Activated naive CD4-positive, alpha-beta T cell treated with anti-CD3 and anti-CD28 coated beads for 36 hours (primary cell): Measurements from ENCODE around the gene HOXC4. TPM values are rescaled to one million over a fixed set of nuclear protein-coding genes. Genes with fewer than 3 reads are reported as not detected.
A peak's percentile ranks its signal among the peaks of the same experiment; 100 is the strongest.
"Not testable (repeated sequence)": the region's sequence is repeated elsewhere in the genome, so short reads cannot be mapped to it uniquely, and the experiment has no call there.

Source experiments
- CTCF ChIA-PET: fragments of 350-600 bp; sonication (Branson Sonifier 250); formaldehyde crosslinking; loops from one replicate; lab custom pipeline; 2021; ENCODE audit warnings: antibody characterized with exemption; lab: Charles Lee
- DNase-seq: peaks from one replicate; pipeline ENCODE4 v3.0.0-alpha.2; 2020
- H3K27ac Mint-ChIP-seq: one replicate; pipeline ENCODE4 v1.8.0; 2021; ENCODE audit warnings: mild to moderate bottlenecking, mixed read lengths
- H3K27me3 Mint-ChIP-seq: one replicate; pipeline ENCODE4 v1.8.0; 2021; ENCODE audit warnings: low read depth, mixed read lengths
- H3K36me3 Mint-ChIP-seq: one replicate; pipeline ENCODE4 v1.8.0; 2021; ENCODE audit warnings: low read depth, mixed read lengths
- H3K4me1 Mint-ChIP-seq: one replicate; pipeline ENCODE4 v1.8.0; 2021; ENCODE audit warnings: low read depth, mixed read lengths
- H3K4me3 Mint-ChIP-seq: one replicate; pipeline ENCODE4 v1.8.0; 2021; ENCODE audit warnings: mild to moderate bottlenecking, moderate library complexity, mixed read lengths
- H3K9me3 Mint-ChIP-seq: one replicate; pipeline ENCODE4 v1.8.0; 2021; ENCODE audit warnings: mixed read lengths
- intact Hi-C: fragments of 100-400 bp; cut with micrococcal nuclease; formaldehyde crosslinking; loops from one replicate; pipeline ENCODE4 v1.15.1; 2023
- total RNA-seq, 2 experiments: library from RNA; stranded (reverse); gene quantifications; one replicate each; pipeline ENCODE4 v1.2.3, GENCODE V29; 2021

HOXC4 gene
- total RNA-seq, 2 experiments from 2014 or later, result 0.12 TPM; not detected in 1

- peaks cover 15% of the 10 kb centered on the region for H3K4me1 Mint-ChIP-seq
- H3K9me3 Mint-ChIP-seq, H3K27me3 Mint-ChIP-seq, H3K4me3 Mint-ChIP-seq, H3K36me3 Mint-ChIP-seq, intact Hi-C loops, DNase-seq, CTCF ChIA-PET, H3K27ac Mint-ChIP-seq: not testable (repeated sequence)
Measured at GRCh38 chr12:54077843-54078242, 24.2 kb downstream of the HOXC4 start.

- CTCF ChIA-PET, intact Hi-C loops, DNase-seq, H3K4me3 Mint-ChIP-seq, H3K9me3 Mint-ChIP-seq, H3K36me3 Mint-ChIP-seq, H3K27ac Mint-ChIP-seq, H3K27me3 Mint-ChIP-seq: not testable (repeated sequence)
- peaks cover 23% of the 10 kb centered on the region for H3K4me1 Mint-ChIP-seq
Measured at GRCh38 chr12:54079115-54079514, 25.5 kb downstream of the HOXC4 start.

- H3K4me3 Mint-ChIP-seq, H3K9me3 Mint-ChIP-seq, H3K36me3 Mint-ChIP-seq, H3K27me3 Mint-ChIP-seq, DNase-seq, H3K27ac Mint-ChIP-seq, CTCF ChIA-PET: not testable (repeated sequence)
- intact Hi-C loops, result loop anchor here (5.0 kb wide), 2 partner anchors 48 to 202 kb away; partner anchors contain the start of genes CBX5, HNRNPA1 and HOXC5
- H3K4me1 Mint-ChIP-seq, result peaks cover 23% of the 10 kb centered on the region
Measured at GRCh38 chr12:54080008-54080924, 26.6 kb downstream of the HOXC4 start.

DNA sequence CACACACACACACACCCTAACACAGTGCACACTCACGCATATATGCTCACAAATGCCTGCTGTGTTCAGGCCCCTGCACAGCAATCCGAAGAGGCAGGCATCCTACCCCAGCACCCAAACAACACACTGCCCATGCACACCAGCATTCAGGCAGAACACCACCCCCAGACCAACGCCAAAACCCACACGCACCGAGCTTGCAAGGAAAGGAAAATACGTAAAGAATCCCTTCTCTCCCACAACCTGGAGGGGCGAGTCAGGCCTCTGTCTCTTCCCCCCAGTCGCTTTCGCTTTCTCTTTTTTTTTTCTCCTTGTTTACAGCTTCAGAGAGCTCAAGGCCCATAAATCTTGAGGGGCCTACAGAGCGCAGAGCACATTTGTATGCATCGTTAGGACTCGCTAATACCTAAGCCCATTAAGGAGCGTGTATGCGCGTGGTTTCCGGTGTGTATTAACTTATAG lies 27.4 kb downstream of the HOXC4 start:
- peak; percentile 17 for DNase-seq
- peaks cover 23% of the 10 kb centered on the region for H3K4me1 Mint-ChIP-seq
- H3K27ac Mint-ChIP-seq, result peak overlapping the region; percentile 37

GRCh38 chr12:54081581-54082396 lies 28.2 kb downstream of the HOXC4 start:
- H3K9me3 Mint-ChIP-seq, H3K27me3 Mint-ChIP-seq, H3K36me3 Mint-ChIP-seq, CTCF ChIA-PET: not testable (repeated sequence)
- peak overlapping the region; percentile 10 for H3K27ac Mint-ChIP-seq
- H3K4me1 Mint-ChIP-seq, result peaks cover 23% of the 10 kb centered on the region
- DNase-seq, result peak; percentile 25
- intact Hi-C loops, result loop anchor here (5.0 kb wide), 2 partner anchors 49 to 201 kb away; partner anchors contain the start of genes CBX5, HNRNPA1 and HOXC5
- peak overlapping the region; percentile 75 for H3K4me3 Mint-ChIP-seq

More for the DNA sequence above, 27.4 kb downstream of the HOXC4 start:
- H3K27me3 Mint-ChIP-seq, H3K9me3 Mint-ChIP-seq, H3K36me3 Mint-ChIP-seq, CTCF ChIA-PET: not testable (repeated sequence)
- H3K4me3 Mint-ChIP-seq, result peak overlapping the region; percentile 75
- intact Hi-C loops, result loop anchor here (5.0 kb wide), 2 partner anchors 49 to 201 kb away; partner anchors contain the start of genes CBX5, HNRNPA1 and HOXC5

DNA sequence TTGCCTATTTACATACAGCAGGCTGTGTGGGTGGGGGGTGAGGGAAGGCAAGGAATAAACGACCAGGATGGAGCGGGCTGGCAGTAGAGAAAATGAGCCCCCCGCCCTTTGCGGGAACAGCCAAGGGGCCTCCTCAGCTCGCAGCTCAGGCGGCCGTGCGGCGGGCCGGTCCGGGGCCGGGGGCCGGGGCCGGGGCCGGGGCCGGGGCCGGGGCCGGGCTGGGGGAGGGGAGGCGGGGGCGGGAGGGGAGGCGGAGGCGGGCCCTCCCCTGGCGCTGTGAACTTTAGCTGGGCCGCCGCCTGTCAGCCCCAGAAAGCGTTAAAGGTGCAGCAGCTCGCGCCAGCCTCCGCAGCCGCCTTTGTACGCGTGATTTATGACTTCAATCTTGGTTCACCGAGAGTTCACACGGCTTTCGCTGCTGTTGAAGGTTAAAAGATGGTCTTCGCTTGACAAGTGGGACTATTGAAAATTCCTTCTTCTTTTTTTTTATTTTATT lies 28.8 kb downstream of the HOXC4 start:
- intact Hi-C loops, result loop anchor here (5.0 kb wide), 2 partner anchors 50 to 200 kb away; partner anchors contain the start of genes CBX5, HNRNPA1 and HOXC5
- no peaks in the 10 kb centered on the region for H3K27me3 Mint-ChIP-seq
- H3K36me3 Mint-ChIP-seq, result no peaks in the 10 kb centered on the region
- DNase-seq, result peak; percentile 58
- CTCF ChIA-PET, result no interaction called here
- H3K9me3 Mint-ChIP-seq, result no peaks in the 10 kb centered on the region
- H3K27ac Mint-ChIP-seq, result peak overlapping the region; percentile 10
- peak overlapping the region; percentile 75 for H3K4me3 Mint-ChIP-seq
- H3K4me1 Mint-ChIP-seq, result peaks cover 23% of the 10 kb centered on the region

GRCh38 chr12:54088011-54088410 lies 34.4 kb downstream of the HOXC4 start:
- H3K9me3 Mint-ChIP-seq, H3K4me3 Mint-ChIP-seq, intact Hi-C loops, CTCF ChIA-PET, H3K36me3 Mint-ChIP-seq, H3K27ac Mint-ChIP-seq, DNase-seq: not testable (repeated sequence)
- H3K27me3 Mint-ChIP-seq, result peaks cover 25% of the 10 kb centered on the region
- peaks cover 12% of the 10 kb centered on the region for H3K4me1 Mint-ChIP-seq

- H3K4me3 Mint-ChIP-seq, H3K4me1 Mint-ChIP-seq, intact Hi-C loops, H3K27ac Mint-ChIP-seq, H3K9me3 Mint-ChIP-seq, CTCF ChIA-PET, DNase-seq, H3K36me3 Mint-ChIP-seq: not testable (repeated sequence)
- H3K27me3 Mint-ChIP-seq, result peaks cover 30% of the 10 kb centered on the region
Measured at GRCh38 chr12:54089465-54089864, 35.8 kb downstream of the HOXC4 start.

GRCh38 chr12:54090312-54090711 lies 36.7 kb downstream of the HOXC4 start:
- not testable (repeated sequence) for H3K27ac Mint-ChIP-seq
- DNase-seq, result peak; percentile 25

GRCh38 chr12:54092943-54093342 lies 39.3 kb downstream of the HOXC4 start:
- H3K36me3 Mint-ChIP-seq, intact Hi-C loops, H3K27ac Mint-ChIP-seq, DNase-seq, H3K4me3 Mint-ChIP-seq, H3K4me1 Mint-ChIP-seq, CTCF ChIA-PET, H3K9me3 Mint-ChIP-seq: not testable (repeated sequence)
- H3K27me3 Mint-ChIP-seq, result peaks cover 38% of the 10 kb centered on the region

More at GRCh38 chr12:54090312-54090711, 36.7 kb downstream of the HOXC4 start:
- H3K27me3 Mint-ChIP-seq, result peaks cover 32% of the 10 kb centered on the region
- H3K36me3 Mint-ChIP-seq, intact Hi-C loops, H3K9me3 Mint-ChIP-seq, H3K4me1 Mint-ChIP-seq, CTCF ChIA-PET: not testable (repeated sequence)
- H3K4me3 Mint-ChIP-seq, result peak overlapping the region; percentile 65

- H3K9me3 Mint-ChIP-seq, CTCF ChIA-PET, H3K27ac Mint-ChIP-seq, H3K36me3 Mint-ChIP-seq, H3K4me3 Mint-ChIP-seq, intact Hi-C loops, DNase-seq, H3K4me1 Mint-ChIP-seq: not testable (repeated sequence)
- peaks cover 29% of the 10 kb centered on the region for H3K27me3 Mint-ChIP-seq
Measured at GRCh38 chr12:54095928-54096327, 42.3 kb downstream of the HOXC4 start.

GRCh38 chr12:54098644-54099043 lies 45.0 kb downstream of the HOXC4 start:
- intact Hi-C loops, H3K27ac Mint-ChIP-seq, CTCF ChIA-PET, H3K4me3 Mint-ChIP-seq, DNase-seq, H3K4me1 Mint-ChIP-seq, H3K9me3 Mint-ChIP-seq, H3K36me3 Mint-ChIP-seq: not testable (repeated sequence)
- peaks cover 26% of the 10 kb centered on the region for H3K27me3 Mint-ChIP-seq
